Activated CD4-positive, alpha-beta memory T cell treated with anti-CD3 and anti-CD28 coated beads, Interleukin-2, amount 10 ng/mL, durations not matched to agents 7 days and 5 days (primary cell): ENCODE measurements around the gene COQ5. TPM values are rescaled to one million over a fixed set of nuclear protein-coding genes. Genes with fewer than 3 reads are reported as not detected.
"Not testable (repeated sequence)": the region's sequence is repeated elsewhere in the genome, so short reads cannot be mapped to it uniquely, and the experiment has no call there.

Experiments
- CTCF ChIA-PET: fragments of 350-600 bp; sonication (Branson Sonifier 250); formaldehyde crosslinking; loops from one replicate; lab custom pipeline; 2021; ENCODE audit warnings: antibody characterized with exemption, inconsistent platforms; lab: Charles Lee
- POLR2A ChIA-PET: fragments of 350-600 bp; sonication (Branson Sonifier 250); formaldehyde crosslinking; loops from one replicate; lab custom pipeline; 2021; ENCODE audit warnings: antibody characterized with exemption; lab: Charles Lee
- DNase-seq: peaks from one replicate; pipeline ENCODE4 v3.0.0-alpha.2; 2020
- H3K27ac Mint-ChIP-seq: one replicate; pipeline ENCODE4 v1.8.0; 2021; ENCODE audit warnings: mild to moderate bottlenecking, mixed read lengths
- H3K27me3 Mint-ChIP-seq: one replicate; pipeline ENCODE4 v1.8.0; 2021; ENCODE audit warnings: mixed read lengths
- H3K36me3 Mint-ChIP-seq: one replicate; pipeline ENCODE4 v1.8.0; 2021; ENCODE audit warnings: low read depth, mixed read lengths
- H3K4me1 Mint-ChIP-seq: one replicate; pipeline ENCODE4 v1.8.0; 2021; ENCODE audit warnings: mixed read lengths
- H3K4me3 Mint-ChIP-seq: one replicate; pipeline ENCODE4 v1.8.0; 2021; ENCODE audit warnings: mild to moderate bottlenecking, mixed read lengths
- H3K9me3 Mint-ChIP-seq: one replicate; pipeline ENCODE4 v1.8.0; 2021; ENCODE audit warnings: mixed read lengths
- total RNA-seq, 2 experiments: library from RNA; stranded (reverse); gene quantifications; one replicate each; pipeline ENCODE4 v1.2.3, GENCODE V29; 2021

Gene COQ5
- total RNA-seq, 2 experiments from 2014 or later = 30.3 to 30.8 TPM

DNA sequence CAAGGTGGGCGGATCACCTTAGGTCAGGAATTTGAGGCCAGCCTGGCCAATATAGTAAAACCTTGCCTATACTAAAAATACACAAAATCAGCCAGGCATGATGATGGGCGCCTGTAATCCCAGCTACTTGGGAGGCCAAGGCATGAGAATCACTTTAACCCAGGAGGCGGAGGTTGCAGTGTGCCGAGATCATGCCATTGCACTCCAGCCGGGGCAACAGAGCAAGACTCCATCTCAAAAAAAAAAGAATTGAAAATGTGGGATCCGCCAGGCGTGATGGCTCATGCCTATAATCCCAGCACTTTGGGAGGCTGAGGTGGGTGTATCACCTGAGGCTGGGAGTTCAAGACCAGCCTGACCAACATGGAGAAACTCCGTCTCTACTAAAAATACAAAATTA is 9.6 kb downstream of the COQ5 start:
- H3K9me3 Mint-ChIP-seq, H3K27me3 Mint-ChIP-seq, H3K4me1 Mint-ChIP-seq, POLR2A ChIA-PET, H3K4me3 Mint-ChIP-seq, H3K27ac Mint-ChIP-seq, DNase-seq: not testable (repeated sequence)
- CTCF ChIA-PET = interaction anchor here (1.3 kb wide), 1 partner anchor 130 kb away, joined by 4 read pairs; no protein-coding TSS in a partner anchor
- peaks cover 21% of the 10 kb centered on the region for H3K36me3 Mint-ChIP-seq

DNA sequence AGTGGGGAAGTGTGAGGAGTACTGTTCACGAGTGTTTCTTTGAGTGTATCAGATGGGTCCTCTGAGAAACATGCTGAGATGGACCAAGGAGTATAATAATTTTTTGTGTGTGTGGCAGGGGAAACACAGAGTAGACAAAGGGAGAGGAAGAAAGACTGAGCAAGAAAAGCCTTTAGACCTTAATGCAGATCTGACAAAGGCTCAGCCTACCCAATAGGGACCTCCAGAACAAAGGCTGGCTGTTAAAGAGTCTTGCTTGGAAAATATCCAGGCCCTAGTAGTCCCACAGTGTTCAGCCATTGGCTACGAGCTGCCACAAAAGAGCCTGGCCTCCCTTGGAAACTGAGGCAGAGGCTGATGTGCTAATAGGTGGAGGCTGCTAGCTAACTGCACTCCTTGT is 13.5 kb downstream of the COQ5 start:
- H3K9me3 Mint-ChIP-seq = no peaks in the 10 kb centered on the region
- H3K36me3 Mint-ChIP-seq = peaks cover 26% of the 10 kb centered on the region
- no peak for DNase-seq
- no peaks in the 10 kb centered on the region for H3K4me1 Mint-ChIP-seq
- CTCF ChIA-PET = no interaction called here
- H3K4me3 Mint-ChIP-seq = no peak overlapping the region
- POLR2A ChIA-PET = interaction anchor here (0.6 to 1.7 kb wide), 2 partner anchors 14 to 47 kb away, joined by 3 to 5 read pairs; partner anchors contain the start of gene COQ5
- no peaks in the 10 kb centered on the region for H3K27me3 Mint-ChIP-seq
- H3K27ac Mint-ChIP-seq = no peak overlapping the region

DNA sequence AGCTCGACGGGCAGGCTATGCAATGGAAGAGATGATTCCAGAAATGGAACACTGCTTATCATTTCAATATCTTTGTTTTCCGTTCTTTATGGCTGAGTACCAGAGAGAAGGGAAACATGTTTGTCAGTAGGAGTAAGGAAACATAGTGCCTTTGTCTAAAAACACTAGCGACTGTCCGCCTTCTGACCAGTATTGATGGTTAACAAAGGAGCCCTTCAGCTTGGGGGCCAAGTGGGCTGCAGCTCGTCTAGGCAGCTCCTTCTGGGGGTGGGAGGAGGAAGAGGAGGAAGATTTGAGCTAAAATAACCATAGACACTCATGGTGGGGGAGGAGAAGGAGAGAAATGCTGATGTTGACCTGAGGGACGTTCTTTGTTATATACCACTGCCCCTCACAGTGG is 15.0 kb downstream of the COQ5 start:
- Mint-ChIP-seq H3K4me1 (no peaks in the 10 kb centered on the region), H3K36me3 (peaks cover 31% of the 10 kb centered on the region), H3K27me3 (no peaks in the 10 kb centered on the region), H3K4me3 (no peak overlapping the region), H3K9me3 (no peaks in the 10 kb centered on the region), H3K27ac (no peak overlapping the region)
- ChIA-PET POLR2A (interaction anchor here (1.2 to 1.7 kb wide), 4 partner anchors 10 to 46 kb away, joined by 3 to 7 read pairs (median 4); partner anchors contain the start of genes COQ5 and DYNLL1), CTCF (interaction anchor here (1.0 kb wide), 1 partner anchor 18 kb away, joined by 4 read pairs; the partner anchor contains the start of gene DYNLL1)
- DNase-seq = no peak

DNA sequence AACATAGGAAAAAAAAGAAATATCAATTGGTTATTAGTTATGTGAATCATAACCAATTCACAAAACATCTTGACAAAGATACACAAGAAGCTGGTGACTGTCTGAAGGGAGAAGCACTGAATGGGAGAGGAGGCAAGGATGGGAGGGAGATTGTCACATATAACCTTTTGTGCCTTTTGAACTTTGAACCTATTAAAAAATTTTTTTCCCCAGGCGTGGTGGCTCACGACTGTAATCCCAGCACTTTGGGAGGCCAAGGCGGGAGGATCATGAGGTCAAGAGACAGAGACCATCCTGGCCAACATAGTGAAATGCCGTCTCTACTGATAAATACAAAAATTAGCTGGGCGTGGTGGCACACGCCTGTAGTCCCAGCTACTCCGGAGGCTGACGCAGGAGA is 20.4 kb downstream of the COQ5 start:
- Mint-ChIP-seq H3K36me3 (peaks cover 22% of the 10 kb centered on the region), H3K27ac (no peak overlapping the region), H3K9me3 (no peaks in the 10 kb centered on the region), H3K27me3 (no peaks in the 10 kb centered on the region), H3K4me3 (no peak overlapping the region), H3K4me1 (no peaks in the 10 kb centered on the region)
- no peak for DNase-seq
- POLR2A ChIA-PET = no interaction called here
- CTCF ChIA-PET = no interaction called here

DNA sequence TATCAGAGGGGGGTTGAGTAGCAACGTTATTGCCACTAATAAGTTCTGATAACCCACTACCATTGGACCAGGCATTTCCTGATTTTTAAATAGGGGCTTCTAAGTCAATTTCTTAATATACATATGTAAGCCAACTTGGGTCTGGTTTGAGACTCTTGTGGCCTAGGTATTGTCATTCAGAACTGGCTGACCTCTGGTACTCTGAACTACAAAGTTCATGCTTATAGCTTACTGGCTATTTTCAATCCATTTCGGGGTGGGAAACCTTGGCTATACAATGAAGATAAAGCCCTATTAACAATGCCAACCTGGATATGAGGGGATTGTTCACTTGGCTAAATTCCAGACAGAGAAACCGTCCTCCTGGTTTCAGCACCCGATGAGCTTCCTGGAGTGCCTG is 24.4 kb downstream of the COQ5 start:
- H3K27me3 Mint-ChIP-seq = no peaks in the 10 kb centered on the region

DNA sequence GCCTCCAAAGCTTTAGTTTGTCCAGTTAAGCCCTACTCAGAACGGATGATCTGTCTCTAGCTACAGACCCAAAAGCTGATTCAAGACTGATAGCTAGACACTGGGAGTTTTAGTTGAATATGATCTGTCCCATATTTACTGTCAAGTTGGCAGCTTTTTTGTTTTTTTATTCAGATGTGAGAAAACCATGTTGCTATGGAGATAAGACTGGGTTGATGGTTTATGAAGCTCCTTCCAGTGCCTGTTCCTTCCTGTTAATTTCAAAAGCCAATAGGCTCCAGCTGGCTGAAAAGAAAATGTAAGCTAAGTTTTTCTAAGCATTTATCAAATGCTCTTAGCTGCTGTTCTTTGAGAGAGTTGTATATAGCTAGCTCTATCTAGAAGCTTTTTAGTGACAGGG is 28.4 kb downstream of the COQ5 start:
- no peaks in the 10 kb centered on the region for H3K27me3 Mint-ChIP-seq
- DNase-seq = no peak
- H3K9me3 Mint-ChIP-seq = no peaks in the 10 kb centered on the region
- H3K4me1 Mint-ChIP-seq = peaks cover 31% of the 10 kb centered on the region
- ChIA-PET POLR2A (interaction anchor here (1.0 to 1.6 kb wide), 3 partner anchors 12 to 34 kb away, joined by 3 to 6 read pairs (median 3); a partner anchor contains a TSS), CTCF (interaction anchor here (0.9 to 1.6 kb wide), 3 partner anchors 28 to 34 kb away, joined by 3 read pairs; partner anchors contain the start of gene COQ5)
- peak overlapping the region; percentile 34 for H3K27ac Mint-ChIP-seq
- peaks cover 49% of the 10 kb centered on the region for H3K36me3 Mint-ChIP-seq
- H3K4me3 Mint-ChIP-seq = no peak overlapping the region

More for the DNA sequence above, 24.4 kb downstream of the COQ5 start:
- H3K4me3 Mint-ChIP-seq = no peak overlapping the region
- POLR2A ChIA-PET = interaction anchor here (1.0 to 2.3 kb wide), 6 partner anchors 8 to 503 kb away, joined by 3 to 12 read pairs (median 4); partner anchors contain the start of genes COQ5 and DYNLL1
- peaks cover 29% of the 10 kb centered on the region for H3K36me3 Mint-ChIP-seq
- DNase-seq = no peak
- peaks cover 6% of the 10 kb centered on the region for H3K4me1 Mint-ChIP-seq
- CTCF ChIA-PET = no interaction called here
- H3K9me3 Mint-ChIP-seq = no peaks in the 10 kb centered on the region
- no peak overlapping the region for H3K27ac Mint-ChIP-seq

DNA sequence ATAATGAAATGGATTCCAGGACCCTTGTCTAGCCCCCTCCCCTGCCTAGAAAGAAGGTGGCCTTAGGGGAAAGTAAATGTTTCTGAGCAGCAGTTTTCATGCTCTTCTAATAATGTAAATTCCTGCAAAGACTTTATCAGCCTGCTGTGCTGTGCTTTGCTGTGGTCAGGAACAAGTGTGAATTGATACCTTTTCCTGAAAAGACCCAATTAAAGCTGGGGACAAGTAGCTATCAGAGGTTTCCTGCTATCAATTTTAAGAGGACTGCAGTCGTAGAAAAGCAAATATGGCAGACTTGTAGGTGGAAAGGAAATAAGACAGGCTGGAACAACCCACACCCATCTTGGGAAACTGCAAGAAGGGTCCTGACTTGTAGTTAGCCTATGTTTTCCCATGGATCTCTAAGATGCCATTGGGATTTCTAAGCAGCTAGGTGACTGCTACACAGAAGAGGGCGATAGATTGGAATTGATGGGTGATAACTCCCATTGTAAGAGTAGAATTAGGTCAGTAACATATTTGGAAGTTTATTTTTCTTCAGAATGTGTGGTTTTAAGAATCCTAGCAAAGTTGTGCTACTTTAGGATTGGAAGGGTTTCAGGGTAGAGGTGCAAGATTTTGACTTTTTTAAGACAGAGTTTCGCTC is 30.0 kb downstream of the COQ5 start:
- Mint-ChIP-seq H3K4me1 (peaks cover 38% of the 10 kb centered on the region), H3K27ac (no peak overlapping the region), H3K4me3 (no peak overlapping the region), H3K36me3 (peaks cover 48% of the 10 kb centered on the region), H3K27me3 (no peaks in the 10 kb centered on the region), H3K9me3 (no peaks in the 10 kb centered on the region)
- no peak for DNase-seq
- ChIA-PET CTCF (interaction anchor here (0.5 to 0.9 kb wide), 3 partner anchors 31 to 193 kb away, joined by 3 read pairs; no protein-coding TSS in a partner anchor), POLR2A (interaction anchor here (1.7 kb wide), 1 partner anchor 29 kb away, joined by 4 read pairs; the partner anchor contains the start of gene SRSF9)

DNA sequence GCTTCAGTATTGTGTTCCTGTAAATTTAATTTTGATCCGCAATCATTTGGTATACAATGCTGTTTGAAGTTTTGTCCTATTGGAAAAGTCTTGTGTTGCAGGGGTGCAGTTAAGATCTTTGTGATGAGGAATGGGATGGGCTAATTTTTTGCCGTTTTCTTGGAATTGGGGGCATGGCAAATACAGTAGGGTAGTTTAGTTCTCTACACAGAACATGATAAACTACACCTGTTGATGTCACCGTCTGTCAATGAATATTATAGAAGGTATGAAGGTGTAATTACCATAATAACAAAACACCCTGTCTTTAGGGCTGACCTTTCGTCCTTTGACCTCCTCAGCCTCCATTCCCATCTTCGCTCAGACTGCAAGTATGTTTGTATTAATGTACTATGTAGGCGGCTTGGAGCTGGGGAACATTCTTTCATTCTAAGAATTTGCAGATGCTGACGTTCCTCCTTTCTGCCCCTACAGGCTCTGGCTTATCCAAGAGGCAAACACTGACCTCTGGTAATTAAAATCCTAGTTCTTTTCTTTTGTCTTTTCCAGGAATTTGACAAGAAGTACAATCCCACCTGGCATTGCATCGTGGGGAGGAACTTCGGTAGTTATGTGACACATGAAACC is 31.3 kb downstream of the COQ5 start:
- H3K27me3 Mint-ChIP-seq = no peaks in the 10 kb centered on the region
- peak overlapping the region; percentile 37 for H3K27ac Mint-ChIP-seq
- DNase-seq = no peak
- H3K4me1 Mint-ChIP-seq = peaks cover 38% of the 10 kb centered on the region
- ChIA-PET CTCF (interaction anchor here (0.6 to 1.9 kb wide), 9 partner anchors 11 to 171 kb away, joined by 3 to 8 read pairs (median 4); partner anchors contain the start of genes POP5 and SRSF9), POLR2A (interaction anchor here (0.9 to 3.7 kb wide), 15 partner anchors 16 to 902 kb away, joined by 3 to 27 read pairs (median 6); partner anchors contain the start of genes COQ5, RNF34, RNU4-1 and SRSF9)
- H3K9me3 Mint-ChIP-seq = no peaks in the 10 kb centered on the region
- H3K36me3 Mint-ChIP-seq = peaks cover 37% of the 10 kb centered on the region
- peak overlapping the region; percentile 88 for H3K4me3 Mint-ChIP-seq

DNA sequence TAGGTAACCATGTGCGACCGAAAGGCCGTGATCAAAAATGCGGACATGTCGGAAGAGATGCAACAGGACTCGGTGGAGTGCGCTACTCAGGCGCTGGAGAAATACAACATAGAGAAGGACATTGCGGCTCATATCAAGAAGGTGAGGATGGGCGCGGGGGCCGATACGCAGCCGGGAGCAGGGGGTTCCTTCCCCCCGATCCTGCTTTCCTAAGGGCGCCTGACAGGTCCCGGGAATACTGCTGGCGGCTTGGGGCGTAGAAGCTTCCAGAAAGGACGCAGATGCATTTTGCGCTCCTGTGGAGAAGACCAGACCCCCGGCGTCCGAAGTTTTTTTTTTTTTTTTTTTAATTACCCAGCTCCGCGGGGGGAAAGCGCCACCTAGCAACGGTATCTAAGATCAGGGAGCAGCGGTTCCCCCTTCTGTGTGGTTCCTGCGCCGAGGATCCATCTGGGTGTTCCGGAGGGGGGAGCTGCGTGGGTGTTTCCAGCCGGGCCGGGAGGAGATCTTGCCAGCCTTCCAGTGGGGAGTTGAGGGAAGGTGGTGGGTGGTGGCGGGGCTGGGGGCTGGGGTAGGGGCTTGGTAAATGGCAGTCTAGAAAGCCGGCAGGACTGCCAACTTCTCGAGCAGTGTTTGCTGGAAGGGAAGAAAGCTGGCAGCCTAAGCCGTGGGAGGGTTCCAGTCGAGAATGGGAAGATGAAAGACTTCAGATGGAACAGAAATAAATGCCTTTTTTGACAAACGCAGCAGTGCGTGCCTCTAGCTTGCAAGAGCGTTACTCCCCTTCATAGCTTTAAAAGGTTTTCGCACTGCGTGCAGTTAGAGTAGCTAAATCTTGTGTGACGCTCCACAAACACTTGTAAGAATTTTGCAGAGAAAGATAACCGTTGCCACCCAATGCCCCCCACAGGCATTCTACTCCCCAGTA is 32.3 kb downstream of the COQ5 start:
- Mint-ChIP-seq H3K27ac (peak overlapping the region; percentile 69), H3K4me1 (peaks cover 38% of the 10 kb centered on the region), H3K36me3 (peaks cover 37% of the 10 kb centered on the region), H3K27me3 (no peaks in the 10 kb centered on the region), H3K4me3 (peak overlapping the region; percentile 88), H3K9me3 (no peaks in the 10 kb centered on the region)
- POLR2A ChIA-PET = interaction anchor here (0.6 to 3.7 kb wide), 22 partner anchors 8 to 903 kb away, joined by 3 to 27 read pairs (median 5); partner anchors contain the start of genes COQ5, RNF34, RNU4-1 and SIRT4
- DNase-seq = peak; percentile 42
- CTCF ChIA-PET = interaction anchor here (0.6 to 1.9 kb wide), 14 partner anchors 7 to 170 kb away, joined by 3 to 8 read pairs (median 4); partner anchors contain the start of genes COQ5, POP5 and SRSF9

DNA sequence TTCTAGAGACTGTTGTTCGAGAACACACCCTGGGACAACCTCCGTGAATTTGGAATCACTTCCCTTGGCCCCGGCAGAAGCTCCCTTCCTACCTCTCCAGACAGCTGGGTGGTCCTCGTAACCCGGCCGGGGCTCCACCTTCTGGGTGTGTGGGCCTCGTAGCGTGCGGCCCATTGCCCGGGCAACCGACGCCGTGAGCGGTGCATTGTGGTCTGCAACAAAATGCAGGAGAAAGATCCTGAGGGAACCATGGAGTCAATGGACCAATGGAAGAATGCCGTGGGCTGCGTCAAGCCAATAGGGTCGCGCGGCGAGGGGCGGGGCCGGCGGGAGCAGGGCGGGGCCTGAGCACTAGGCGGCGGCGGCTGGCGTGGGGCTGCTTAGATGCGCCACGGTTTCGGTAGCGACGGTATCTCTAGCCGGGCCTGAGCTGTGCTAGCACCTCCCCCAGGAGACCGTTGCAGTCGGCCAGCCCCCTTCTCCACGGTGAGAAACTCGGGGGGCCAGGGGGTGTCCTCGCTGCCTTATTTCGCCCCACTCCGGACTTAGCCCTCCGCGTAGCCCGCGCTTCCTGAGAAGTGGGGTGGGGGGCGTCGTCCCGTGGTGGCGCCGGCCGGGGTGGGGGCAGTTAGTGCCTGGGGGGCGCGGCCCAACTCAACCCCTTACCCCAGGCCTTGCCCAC is 33.1 kb downstream of the COQ5 start, which contains the start of gene DYNLL1:
DYNLL1 (plus strand) TSS at position 383 of the 682 bp plus-strand sequence. CDS start 309 bp downstream, outside the sequence.
- peaks cover 36% of the 10 kb centered on the region for H3K36me3 Mint-ChIP-seq
- peaks cover 38% of the 10 kb centered on the region for H3K4me1 Mint-ChIP-seq
- no peaks in the 10 kb centered on the region for H3K27me3 Mint-ChIP-seq
- H3K4me3 Mint-ChIP-seq = peak within 1 kb of the TSS; percentile 88
- ChIA-PET POLR2A (interaction anchor here (0.7 to 3.7 kb wide), 18 partner anchors 9 to 597 kb away, joined by 3 to 27 read pairs (median 6); partner anchors contain the start of genes COQ5, RNU4-1, SIRT4 and SRSF9), CTCF (interaction anchor here (0.6 to 1.9 kb wide), 9 partner anchors 8 to 139 kb away, joined by 3 to 8 read pairs (median 4); partner anchors contain the start of genes POP5 and SRSF9)
- no peaks in the 10 kb centered on the region for H3K9me3 Mint-ChIP-seq
- DNase-seq = peak; percentile 97
- peak within 1 kb of the TSS; percentile 69 for H3K27ac Mint-ChIP-seq

DNA sequence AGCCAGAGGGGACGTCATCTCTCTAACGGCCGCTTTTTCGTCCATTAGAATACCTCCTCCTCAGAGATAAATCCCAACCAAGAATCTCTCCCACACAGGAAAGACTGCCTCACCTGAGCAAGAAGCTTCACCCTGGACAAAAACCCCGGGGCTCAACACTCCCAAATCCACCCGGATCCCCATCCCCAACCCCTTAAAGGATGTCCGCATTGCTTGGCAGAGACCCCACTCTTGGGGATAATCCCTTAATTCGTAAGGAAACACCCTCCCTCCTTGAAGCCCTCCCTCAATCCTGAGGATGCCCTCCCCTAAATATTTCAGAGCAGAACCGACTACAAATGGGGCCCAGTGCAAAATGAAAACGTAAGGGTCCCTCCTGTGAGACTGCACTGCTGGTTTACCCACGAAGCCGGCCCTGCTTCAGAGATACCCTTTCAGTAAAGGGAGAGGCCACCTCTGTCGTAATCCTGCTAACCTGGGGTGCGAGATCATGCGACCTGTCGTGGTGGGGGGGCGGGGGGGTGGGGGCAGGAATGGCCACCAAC is 33.7 kb downstream of the COQ5 start:
- ChIA-PET POLR2A (interaction anchor here (0.6 to 3.7 kb wide), 16 partner anchors 10 to 596 kb away, joined by 3 to 27 read pairs (median 6); partner anchors contain the start of genes COQ5, RNU4-1, SIRT4 and SRSF9), CTCF (interaction anchor here (0.6 to 1.9 kb wide), 4 partner anchors 8 to 86 kb away, joined by 3 to 8 read pairs (median 4); partner anchors contain the start of genes POP5 and SRSF9)
- no peak for DNase-seq
- Mint-ChIP-seq H3K27me3 (no peaks in the 10 kb centered on the region), H3K27ac (no peak overlapping the region), H3K4me3 (peak overlapping the region; percentile 88), H3K9me3 (no peaks in the 10 kb centered on the region), H3K4me1 (peaks cover 32% of the 10 kb centered on the region), H3K36me3 (peaks cover 30% of the 10 kb centered on the region)
